K562 (cell line): Measurements from ENCODE around the gene CLDND1. TPM values are rescaled to one million over a fixed set of nuclear protein-coding genes. Genes with fewer than 3 reads are reported as not detected.

Source experiments
- MGA ChIP-seq: fragments of 450-650 bp; IDR thresholded peaks from 2 replicates; pipeline ENCODE4 v1.6.1; 2016; ENCODE audit warnings: mild to moderate bottlenecking, moderate library complexity
- POLR2H ChIP-seq: IDR thresholded peaks from 2 replicates; pipeline ENCODE4 v1.6.1; 2016; ENCODE audit warnings: missing genetic modification characterization, low read depth, mild to moderate bottlenecking, control low read depth, missing compliant biosample characterization, moderate library complexity
- TEAD4 ChIP-seq, 2 experiments: sonication (generic) in 1 of 2; formaldehyde crosslinking in 1 of 2; IDR thresholded peaks; 2 replicates each; pipeline versions ENCODE4 v1.6.1 to v1.8.0; 2012 to 2022; ENCODE audit warnings: borderline replicate concordance in 1 of 2, inconsistent platforms in 1 of 2, low read length in 1 of 2, mild to moderate bottlenecking in 1 of 2, missing genetic modification reagents in 1 of 2
- polyA plus RNA-seq, 8 experiments: library from polyadenylated mRNA; depleted of rRNA in 4 of 8; stranded (reverse) in 5 of 8; unstranded in 3 of 8; fragments of >200 nt; fragmentation: Nextera tagmentation in 2 of 8; fragmentation: Illumina TruSeq in 1 of 8; extraction: Ambion mirVana in 2 of 8; extraction: Trizol in 1 of 8; gene quantifications; 2 replicates each; pipeline versions ENCODE4 v1.2.1 to v1.2.3, GENCODE V29; 2011 to 2014; ENCODE audit warnings: inconsistent platforms in 1 of 8, missing spikeins in 1 of 8
- total RNA-seq, 7 experiments: library from RNA; depleted of rRNA in 6 of 7; stranded (reverse); fragments of >200 nt in 6 of 7; fragmentation: Illumina TruSeq in 2 of 7; extraction: Trizol in 2 of 7; gene quantifications; 2 replicates each; pipeline versions ENCODE4 v1.2.1 to v1.2.3, GENCODE V29; 2011 to 2021; ENCODE audit warnings: low replicate concordance in 1 of 7
- TF ChIP-seq, protein P1 (sequence below): fragments of 200-600 bp; sonication (generic); IDR thresholded peaks from one replicate; pipeline ENCODE4 v1.6.1; 2012; ENCODE audit warnings: mild to moderate bottlenecking, low read depth, low read length, inconsistent platforms

CLDND1 gene
- total and polyA plus RNA-seq, 9 of the 15 experiments (the other 6 are each of a cell fraction or from before 2014, with no cell fraction given): 29.2 to 141 (median 60.7) TPM

DNA sequence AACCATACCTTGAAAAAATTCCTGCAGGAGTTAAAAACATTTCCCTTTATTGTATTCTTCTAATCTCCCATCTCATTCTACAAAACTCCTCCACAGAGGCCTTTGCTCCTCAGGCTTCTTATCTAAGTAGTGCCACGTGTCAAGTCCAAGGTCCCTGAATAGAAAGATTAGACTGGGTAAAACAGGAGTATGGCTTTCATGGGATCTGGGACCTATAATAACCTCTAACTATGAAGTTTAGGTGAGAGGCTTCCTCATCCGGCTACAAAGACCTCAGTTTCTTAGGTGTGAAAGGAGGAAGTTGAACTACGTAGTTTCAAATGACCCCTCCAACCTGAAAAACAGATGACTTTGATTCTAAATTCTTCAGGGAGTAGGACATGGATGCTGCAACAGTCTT is 29.1 kb upstream of the CLDND1 start (continued):
- TF ChIP-seq, protein P1, sequence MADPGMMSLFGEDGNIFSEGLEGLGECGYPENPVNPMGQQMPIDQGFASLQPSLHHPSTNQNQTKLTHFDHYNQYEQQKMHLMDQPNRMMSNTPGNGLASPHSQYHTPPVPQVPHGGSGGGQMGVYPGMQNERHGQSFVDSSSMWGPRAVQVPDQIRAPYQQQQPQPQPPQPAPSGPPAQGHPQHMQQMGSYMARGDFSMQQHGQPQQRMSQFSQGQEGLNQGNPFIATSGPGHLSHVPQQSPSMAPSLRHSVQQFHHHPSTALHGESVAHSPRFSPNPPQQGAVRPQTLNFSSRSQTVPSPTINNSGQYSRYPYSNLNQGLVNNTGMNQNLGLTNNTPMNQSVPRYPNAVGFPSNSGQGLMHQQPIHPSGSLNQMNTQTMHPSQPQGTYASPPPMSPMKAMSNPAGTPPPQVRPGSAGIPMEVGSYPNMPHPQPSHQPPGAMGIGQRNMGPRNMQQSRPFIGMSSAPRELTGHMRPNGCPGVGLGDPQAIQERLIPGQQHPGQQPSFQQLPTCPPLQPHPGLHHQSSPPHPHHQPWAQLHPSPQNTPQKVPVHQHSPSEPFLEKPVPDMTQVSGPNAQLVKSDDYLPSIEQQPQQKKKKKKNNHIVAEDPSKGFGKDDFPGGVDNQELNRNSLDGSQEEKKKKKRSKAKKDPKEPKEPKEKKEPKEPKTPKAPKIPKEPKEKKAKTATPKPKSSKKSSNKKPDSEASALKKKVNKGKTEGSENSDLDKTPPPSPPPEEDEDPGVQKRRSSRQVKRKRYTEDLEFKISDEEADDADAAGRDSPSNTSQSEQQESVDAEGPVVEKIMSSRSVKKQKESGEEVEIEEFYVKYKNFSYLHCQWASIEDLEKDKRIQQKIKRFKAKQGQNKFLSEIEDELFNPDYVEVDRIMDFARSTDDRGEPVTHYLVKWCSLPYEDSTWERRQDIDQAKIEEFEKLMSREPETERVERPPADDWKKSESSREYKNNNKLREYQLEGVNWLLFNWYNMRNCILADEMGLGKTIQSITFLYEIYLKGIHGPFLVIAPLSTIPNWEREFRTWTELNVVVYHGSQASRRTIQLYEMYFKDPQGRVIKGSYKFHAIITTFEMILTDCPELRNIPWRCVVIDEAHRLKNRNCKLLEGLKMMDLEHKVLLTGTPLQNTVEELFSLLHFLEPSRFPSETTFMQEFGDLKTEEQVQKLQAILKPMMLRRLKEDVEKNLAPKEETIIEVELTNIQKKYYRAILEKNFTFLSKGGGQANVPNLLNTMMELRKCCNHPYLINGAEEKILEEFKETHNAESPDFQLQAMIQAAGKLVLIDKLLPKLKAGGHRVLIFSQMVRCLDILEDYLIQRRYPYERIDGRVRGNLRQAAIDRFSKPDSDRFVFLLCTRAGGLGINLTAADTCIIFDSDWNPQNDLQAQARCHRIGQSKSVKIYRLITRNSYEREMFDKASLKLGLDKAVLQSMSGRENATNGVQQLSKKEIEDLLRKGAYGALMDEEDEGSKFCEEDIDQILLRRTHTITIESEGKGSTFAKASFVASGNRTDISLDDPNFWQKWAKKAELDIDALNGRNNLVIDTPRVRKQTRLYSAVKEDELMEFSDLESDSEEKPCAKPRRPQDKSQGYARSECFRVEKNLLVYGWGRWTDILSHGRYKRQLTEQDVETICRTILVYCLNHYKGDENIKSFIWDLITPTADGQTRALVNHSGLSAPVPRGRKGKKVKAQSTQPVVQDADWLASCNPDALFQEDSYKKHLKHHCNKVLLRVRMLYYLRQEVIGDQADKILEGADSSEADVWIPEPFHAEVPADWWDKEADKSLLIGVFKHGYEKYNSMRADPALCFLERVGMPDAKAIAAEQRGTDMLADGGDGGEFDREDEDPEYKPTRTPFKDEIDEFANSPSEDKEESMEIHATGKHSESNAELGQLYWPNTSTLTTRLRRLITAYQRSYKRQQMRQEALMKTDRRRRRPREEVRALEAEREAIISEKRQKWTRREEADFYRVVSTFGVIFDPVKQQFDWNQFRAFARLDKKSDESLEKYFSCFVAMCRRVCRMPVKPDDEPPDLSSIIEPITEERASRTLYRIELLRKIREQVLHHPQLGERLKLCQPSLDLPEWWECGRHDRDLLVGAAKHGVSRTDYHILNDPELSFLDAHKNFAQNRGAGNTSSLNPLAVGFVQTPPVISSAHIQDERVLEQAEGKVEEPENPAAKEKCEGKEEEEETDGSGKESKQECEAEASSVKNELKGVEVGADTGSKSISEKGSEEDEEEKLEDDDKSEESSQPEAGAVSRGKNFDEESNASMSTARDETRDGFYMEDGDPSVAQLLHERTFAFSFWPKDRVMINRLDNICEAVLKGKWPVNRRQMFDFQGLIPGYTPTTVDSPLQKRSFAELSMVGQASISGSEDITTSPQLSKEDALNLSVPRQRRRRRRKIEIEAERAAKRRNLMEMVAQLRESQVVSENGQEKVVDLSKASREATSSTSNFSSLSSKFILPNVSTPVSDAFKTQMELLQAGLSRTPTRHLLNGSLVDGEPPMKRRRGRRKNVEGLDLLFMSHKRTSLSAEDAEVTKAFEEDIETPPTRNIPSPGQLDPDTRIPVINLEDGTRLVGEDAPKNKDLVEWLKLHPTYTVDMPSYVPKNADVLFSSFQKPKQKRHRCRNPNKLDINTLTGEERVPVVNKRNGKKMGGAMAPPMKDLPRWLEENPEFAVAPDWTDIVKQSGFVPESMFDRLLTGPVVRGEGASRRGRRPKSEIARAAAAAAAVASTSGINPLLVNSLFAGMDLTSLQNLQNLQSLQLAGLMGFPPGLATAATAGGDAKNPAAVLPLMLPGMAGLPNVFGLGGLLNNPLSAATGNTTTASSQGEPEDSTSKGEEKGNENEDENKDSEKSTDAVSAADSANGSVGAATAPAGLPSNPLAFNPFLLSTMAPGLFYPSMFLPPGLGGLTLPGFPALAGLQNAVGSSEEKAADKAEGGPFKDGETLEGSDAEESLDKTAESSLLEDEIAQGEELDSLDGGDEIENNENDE: no peak
- TF ChIP-seq TEAD4 (IDR thresholded peaks at IDR 0.05; ENCODE audit: low read length) (peak; percentile 88), TEAD4 (CRISPR knock-in tag; IDR thresholded peaks at IDR 0.05; ENCODE audit: borderline replicate concordance) (no peak), POLR2H (tag) (no peak), MGA (peak; percentile 76)
